HepG2 (cell line): ENCODE results near the gene NKPD1. TPM values are rescaled to one million over a fixed set of nuclear protein-coding genes. Genes with fewer than 3 reads are reported as not detected.

Experiments
- ATAC-seq: fragments of 200-7000 bp; cut with Tn5 transposase; 3 replicates; pipeline ENCODE4 v1.9.1; 2020; ENCODE audit warnings: mild to moderate bottlenecking, moderate library complexity
- BruUV-seq: library from RNA; stranded (reverse); fragments of 400-500 nt; replicated peaks from 2 replicates; lab custom pipeline; 2021; lab: Mats Ljungman, UMichigan
- CTCF ChIA-PET: fragments of 300-600 bp; formaldehyde crosslinking; extraction: SDS; loops from one replicate; lab custom pipeline; 2021; ENCODE audit warnings: low total read pairs, inconsistent platforms, low intra/inter-chr PET ratio; lab: Yijun Ruan, JAX
- POLR2A ChIA-PET: fragments of 350-600 bp; sonication (Branson Sonifier 250); formaldehyde crosslinking; loops from one replicate; lab custom pipeline; 2020; ENCODE audit warnings: antibody characterized with exemption, inconsistent platforms; lab: Yijun Ruan, JAX
- DNase-seq: peaks from one replicate; pipeline ENCODE4 v3.0.0-alpha.2; 2015; ENCODE audit warnings: low spot score
- FAIRE-seq: peaks from 3 replicates; lab custom pipeline; 2011; peaks lifted over from hg19 to GRCh38; lab: Jason Lieb, UNC
- H2AFZ ChIP-seq: one replicate; pipeline ENCODE4 v1.6.1; 2011; ENCODE audit warnings: low read length, inconsistent platforms
- H3K27ac ChIP-seq: fragments of 300-600 bp; 3 replicates; pipeline ENCODE4 v1.8.0; 2011; ENCODE audit warnings: mixed run types, mild to moderate bottlenecking, mixed read lengths, low read length, inconsistent platforms; ENCODE audit not compliant: insufficient read depth; ENCODE audit errors: extremely low read length
- H3K27me3 ChIP-seq, 2 experiments: fragments of 200-600 bp in 1 of 2; 2 replicates in 1 of 2; 3 replicates in 1 of 2; pipeline versions ENCODE4 v1.6.0 to v1.8.0; 2011; ENCODE audit warnings: low read length in 2 of 2, mild to moderate bottlenecking in 2 of 2, moderate library complexity in 2 of 2, inconsistent platforms in 1 of 2; ENCODE audit not compliant: insufficient read depth in 2 of 2, control insufficient read depth in 1 of 2
- H3K36me3 ChIP-seq, 2 experiments: fragments of 200-600 bp in 1 of 2; replicated peaks in 1 of 2; 2 replicates in 1 of 2; 3 replicates in 1 of 2; pipeline versions ENCODE4 v1.5.1 to v1.8.0; 2011; ENCODE audit warnings: low read length in 2 of 2, inconsistent platforms in 1 of 2; ENCODE audit not compliant: insufficient read depth in 2 of 2, control insufficient read depth in 1 of 2
- H3K4me1 ChIP-seq: 2 replicates; pipeline ENCODE4 v1.5.1; 2012; ENCODE audit warnings: low read length, inconsistent platforms; ENCODE audit not compliant: insufficient read depth
- H3K4me2 ChIP-seq: 2 replicates; pipeline ENCODE4 v1.6.0; 2011; ENCODE audit warnings: low read depth, low read length, inconsistent platforms
- H3K4me3 ChIP-seq, 3 experiments: fragments of 200-600 bp in 1 of 3; sonication (generic), shearing (Covaris generic) in 1 of 3; replicated peaks in 1 of 3; 2 replicates each; pipeline ENCODE4 v1.5.1; 2011 to 2016; ENCODE audit warnings: low read length in 3 of 3, inconsistent platforms in 2 of 3, low read depth in 2 of 3, mild to moderate bottlenecking in 2 of 3, control low read depth in 1 of 3, mixed read lengths in 1 of 3; ENCODE audit not compliant: insufficient read depth in 1 of 3
- H3K79me2 ChIP-seq: one replicate; pipeline ENCODE4 v1.6.1; 2011; ENCODE audit warnings: low read length, inconsistent platforms; ENCODE audit not compliant: insufficient read depth
- H3K9ac ChIP-seq: 2 replicates; pipeline ENCODE4 v1.6.0; 2011; ENCODE audit warnings: mild to moderate bottlenecking, low read depth, low read length, inconsistent platforms; ENCODE audit not compliant: insufficient read depth
- H3K9me3 ChIP-seq: 2 replicates; pipeline ENCODE4 v1.5.1; 2012; ENCODE audit warnings: mild to moderate bottlenecking, low read length
- H4K20me1 ChIP-seq: 2 replicates; pipeline ENCODE4 v1.6.0; 2011; ENCODE audit warnings: inconsistent platforms, mild to moderate bottlenecking, low read length, moderate library complexity; ENCODE audit not compliant: insufficient read depth
- BRD4 ChIP-seq: sonication (generic); formaldehyde crosslinking; IDR thresholded peaks from 2 replicates; pipeline ENCODE4 v1.4.0; 2020; ENCODE audit warnings: missing genetic modification reagents
- NCOA5 ChIP-seq: sonication (generic); formaldehyde crosslinking; IDR thresholded peaks from 2 replicates; pipeline ENCODE4 v1.4.0; 2020; ENCODE audit warnings: missing genetic modification reagents
- TCF7L2 ChIP-seq: IDR thresholded peaks from 2 replicates; pipeline ENCODE4 v1.6.1; 2011; ENCODE audit warnings: mild to moderate bottlenecking, low read depth, low read length, moderate library complexity
- ZBTB20 ChIP-seq: sonication (generic); formaldehyde crosslinking; IDR thresholded peaks from 2 replicates; pipeline ENCODE4 v1.8.1; 2023; ENCODE audit warnings: missing genetic modification reagents, low read depth, mild to moderate bottlenecking, borderline replicate concordance
- ZNF296 ChIP-seq: sonication (generic); formaldehyde crosslinking; conservative IDR thresholded peaks from 2 replicates; pipeline ENCODE4 v1.5.0; 2020; ENCODE audit warnings: mild to moderate bottlenecking, missing genetic modification reagents
- ZNF552 ChIP-seq: sonication (generic); formaldehyde crosslinking; IDR thresholded peaks from 2 replicates; pipeline ENCODE4 v1.9.0; 2022; ENCODE audit warnings: missing genetic modification reagents, mild to moderate bottlenecking, borderline replicate concordance
- ZNF652 ChIP-seq: IDR thresholded peaks from 2 replicates; pipeline ENCODE4 v1.6.1; 2016; ENCODE audit warnings: low read depth, borderline replicate concordance
- WGBS: methylation state at CpG from one replicate; pipeline ENCODE4 v1.1.6; 2017; ENCODE audit warnings: low lambda C conversion rate; 5-methylcytosine and 5-hydroxymethylcytosine counted together
- in situ Hi-C: cut with HindIII; loops from 2 replicates; pipeline ENCODE4 v1.10.0; 2017; ENCODE audit warnings: low pct_unique_long_range_greater_than_20kb; ENCODE audit not compliant: extremely low pct_ligation_motif_present
- intact Hi-C: fragments of 100-400 bp; cut with micrococcal nuclease; formaldehyde crosslinking; loops from one replicate; pipeline ENCODE4 v1.10.0; 2022; ENCODE audit not compliant: unreplicated experiment
- polyA plus RNA-seq, 8 experiments: library from polyadenylated mRNA; depleted of rRNA in 3 of 8; stranded (reverse) in 7 of 8; unstranded in 1 of 8; fragments of >200 nt; fragmentation: Illumina TruSeq in 4 of 8; extraction: Trizol in 4 of 8; gene quantifications; 2 replicates each; pipeline versions ENCODE4 v1.2.1 to v1.2.3, GENCODE V29; 2011 to 2016; ENCODE audit warnings: low read depth in 4 of 8, missing spikeins in 1 of 8, mixed read lengths in 1 of 8; ENCODE audit not compliant: insufficient read depth in 1 of 8
- total RNA-seq, 5 experiments: library from RNA; depleted of rRNA; stranded (reverse); fragments of >200 nt; fragmentation: Illumina TruSeq; extraction: Trizol; gene quantifications; 2 replicates each; pipeline ENCODE4 v1.2.3, GENCODE V29; 2016; ENCODE audit warnings: low read depth in 1 of 5
- TF ChIP-seq, protein P1 (sequence below): sonication (generic); formaldehyde crosslinking; IDR thresholded peaks from 2 replicates; pipeline ENCODE4 v1.5.0; 2020; ENCODE audit warnings: mild to moderate bottlenecking, missing genetic modification reagents
- TF ChIP-seq, protein P2 (sequence below): sonication (generic); formaldehyde crosslinking; IDR thresholded peaks from 2 replicates; pipeline ENCODE4 v1.4.0; 2020; ENCODE audit warnings: missing genetic modification reagents, borderline replicate concordance
- TF ChIP-seq, protein P3 (sequence below): sonication (generic); formaldehyde crosslinking; IDR thresholded peaks from 2 replicates; pipeline ENCODE4 v1.4.0; 2020; ENCODE audit warnings: missing genetic modification reagents
- TF ChIP-seq, protein P4 (sequence below): IDR thresholded peaks from 2 replicates; pipeline ENCODE4 v1.6.1; 2016; ENCODE audit warnings: low read depth, control low read depth

NKPD1 gene
- total and polyA plus RNA-seq, 2 of the 13 experiments (the other 11 are each of a cell fraction or from before 2014, with no cell fraction given): 0.03 TPM; not detected in 1

DNA sequence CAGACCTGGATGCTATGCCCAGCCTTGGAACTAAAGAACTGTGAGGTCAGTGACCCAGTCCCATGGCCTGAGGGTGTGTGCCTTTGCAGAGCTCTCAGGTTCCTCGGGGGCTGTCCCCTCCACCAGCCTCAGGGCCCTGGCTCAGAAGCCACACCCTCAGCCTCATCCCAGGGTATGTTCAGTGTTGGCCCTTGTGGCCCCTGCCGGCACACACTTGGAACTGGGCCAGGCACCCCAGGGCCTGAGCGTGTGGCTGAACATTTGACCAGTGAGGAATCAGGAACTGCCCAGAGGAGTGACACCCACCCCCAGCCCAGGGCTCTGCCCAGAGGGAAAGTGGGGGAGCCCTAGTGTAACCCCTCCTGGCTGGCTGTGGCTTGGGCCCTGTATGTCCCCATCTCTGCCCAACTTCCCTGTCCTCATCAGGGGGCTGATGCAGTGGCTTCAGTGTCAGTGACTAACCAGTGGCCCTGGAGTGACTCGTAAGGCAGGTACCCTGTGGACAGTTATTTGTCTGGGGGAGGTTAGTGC lies 10.0 kb downstream of the NKPD1 start:
- no TSS peak for BruUV-seq
- Histone ChIP-seq H3K27me3 (peaks cover 0 to 3% of the 10 kb centered on the region in 2 experiments; a peak in 1 of 5 replicates), H2AFZ (no peak overlapping the region), H3K27ac (no peak overlapping the region), H3K79me2 (no peaks in the 10 kb centered on the region), H3K9me3 (no peaks in the 10 kb centered on the region), H3K4me2 (peak overlapping the region; percentile 18; the same call in 1 of the 2 replicates), H3K9ac (no peak overlapping the region), H3K36me3 (no peaks in the 10 kb centered on the region), H3K4me1 (peaks cover 43% of the 10 kb centered on the region), H3K4me3 (no peak overlapping the region), H4K20me1 (no peaks in the 10 kb centered on the region)
- FAIRE-seq (no peak), ATAC-seq (peak; percentile 18), DNase-seq (no peak)
- in situ Hi-C loops (no loop called here), intact Hi-C loops (no loop called here)
- ChIA-PET POLR2A (interaction anchor here (1.0 kb wide), 1 partner anchor 16 kb away, joined by 4 read pairs; no protein-coding TSS in a partner anchor), CTCF (no interaction called here)
- WGBS: no CpG with 5 or more reads among the region's 4 CpGs
- TF ChIP-seq, protein P1, sequence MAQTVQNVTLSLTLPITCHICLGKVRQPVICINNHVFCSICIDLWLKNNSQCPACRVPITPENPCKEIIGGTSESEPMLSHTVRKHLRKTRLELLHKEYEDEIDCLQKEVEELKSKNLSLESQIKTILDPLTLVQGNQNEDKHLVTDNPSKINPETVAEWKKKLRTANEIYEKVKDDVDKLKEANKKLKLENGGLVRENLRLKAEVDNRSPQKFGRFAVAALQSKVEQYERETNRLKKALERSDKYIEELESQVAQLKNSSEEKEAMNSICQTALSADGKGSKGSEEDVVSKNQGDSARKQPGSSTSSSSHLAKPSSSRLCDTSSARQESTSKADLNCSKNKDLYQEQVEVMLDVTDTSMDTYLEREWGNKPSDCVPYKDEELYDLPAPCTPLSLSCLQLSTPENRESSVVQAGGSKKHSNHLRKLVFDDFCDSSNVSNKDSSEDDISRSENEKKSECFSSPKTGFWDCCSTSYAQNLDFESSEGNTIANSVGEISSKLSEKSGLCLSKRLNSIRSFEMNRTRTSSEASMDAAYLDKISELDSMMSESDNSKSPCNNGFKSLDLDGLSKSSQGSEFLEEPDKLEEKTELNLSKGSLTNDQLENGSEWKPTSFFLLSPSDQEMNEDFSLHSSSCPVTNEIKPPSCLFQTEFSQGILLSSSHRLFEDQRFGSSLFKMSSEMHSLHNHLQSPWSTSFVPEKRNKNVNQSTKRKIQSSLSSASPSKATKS: no peak
- no peak for TF ChIP-seq BRD4
- TF ChIP-seq TCF7L2: no peak
- TF ChIP-seq ZNF296: no peak
- no peak for TF ChIP-seq ZNF652
- TF ChIP-seq, protein P2, sequence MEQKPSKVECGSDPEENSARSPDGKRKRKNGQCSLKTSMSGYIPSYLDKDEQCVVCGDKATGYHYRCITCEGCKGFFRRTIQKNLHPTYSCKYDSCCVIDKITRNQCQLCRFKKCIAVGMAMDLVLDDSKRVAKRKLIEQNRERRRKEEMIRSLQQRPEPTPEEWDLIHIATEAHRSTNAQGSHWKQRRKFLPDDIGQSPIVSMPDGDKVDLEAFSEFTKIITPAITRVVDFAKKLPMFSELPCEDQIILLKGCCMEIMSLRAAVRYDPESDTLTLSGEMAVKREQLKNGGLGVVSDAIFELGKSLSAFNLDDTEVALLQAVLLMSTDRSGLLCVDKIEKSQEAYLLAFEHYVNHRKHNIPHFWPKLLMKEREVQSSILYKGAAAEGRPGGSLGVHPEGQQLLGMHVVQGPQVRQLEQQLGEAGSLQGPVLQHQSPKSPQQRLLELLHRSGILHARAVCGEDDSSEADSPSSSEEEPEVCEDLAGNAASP: no peak
- TF ChIP-seq, protein P3, sequence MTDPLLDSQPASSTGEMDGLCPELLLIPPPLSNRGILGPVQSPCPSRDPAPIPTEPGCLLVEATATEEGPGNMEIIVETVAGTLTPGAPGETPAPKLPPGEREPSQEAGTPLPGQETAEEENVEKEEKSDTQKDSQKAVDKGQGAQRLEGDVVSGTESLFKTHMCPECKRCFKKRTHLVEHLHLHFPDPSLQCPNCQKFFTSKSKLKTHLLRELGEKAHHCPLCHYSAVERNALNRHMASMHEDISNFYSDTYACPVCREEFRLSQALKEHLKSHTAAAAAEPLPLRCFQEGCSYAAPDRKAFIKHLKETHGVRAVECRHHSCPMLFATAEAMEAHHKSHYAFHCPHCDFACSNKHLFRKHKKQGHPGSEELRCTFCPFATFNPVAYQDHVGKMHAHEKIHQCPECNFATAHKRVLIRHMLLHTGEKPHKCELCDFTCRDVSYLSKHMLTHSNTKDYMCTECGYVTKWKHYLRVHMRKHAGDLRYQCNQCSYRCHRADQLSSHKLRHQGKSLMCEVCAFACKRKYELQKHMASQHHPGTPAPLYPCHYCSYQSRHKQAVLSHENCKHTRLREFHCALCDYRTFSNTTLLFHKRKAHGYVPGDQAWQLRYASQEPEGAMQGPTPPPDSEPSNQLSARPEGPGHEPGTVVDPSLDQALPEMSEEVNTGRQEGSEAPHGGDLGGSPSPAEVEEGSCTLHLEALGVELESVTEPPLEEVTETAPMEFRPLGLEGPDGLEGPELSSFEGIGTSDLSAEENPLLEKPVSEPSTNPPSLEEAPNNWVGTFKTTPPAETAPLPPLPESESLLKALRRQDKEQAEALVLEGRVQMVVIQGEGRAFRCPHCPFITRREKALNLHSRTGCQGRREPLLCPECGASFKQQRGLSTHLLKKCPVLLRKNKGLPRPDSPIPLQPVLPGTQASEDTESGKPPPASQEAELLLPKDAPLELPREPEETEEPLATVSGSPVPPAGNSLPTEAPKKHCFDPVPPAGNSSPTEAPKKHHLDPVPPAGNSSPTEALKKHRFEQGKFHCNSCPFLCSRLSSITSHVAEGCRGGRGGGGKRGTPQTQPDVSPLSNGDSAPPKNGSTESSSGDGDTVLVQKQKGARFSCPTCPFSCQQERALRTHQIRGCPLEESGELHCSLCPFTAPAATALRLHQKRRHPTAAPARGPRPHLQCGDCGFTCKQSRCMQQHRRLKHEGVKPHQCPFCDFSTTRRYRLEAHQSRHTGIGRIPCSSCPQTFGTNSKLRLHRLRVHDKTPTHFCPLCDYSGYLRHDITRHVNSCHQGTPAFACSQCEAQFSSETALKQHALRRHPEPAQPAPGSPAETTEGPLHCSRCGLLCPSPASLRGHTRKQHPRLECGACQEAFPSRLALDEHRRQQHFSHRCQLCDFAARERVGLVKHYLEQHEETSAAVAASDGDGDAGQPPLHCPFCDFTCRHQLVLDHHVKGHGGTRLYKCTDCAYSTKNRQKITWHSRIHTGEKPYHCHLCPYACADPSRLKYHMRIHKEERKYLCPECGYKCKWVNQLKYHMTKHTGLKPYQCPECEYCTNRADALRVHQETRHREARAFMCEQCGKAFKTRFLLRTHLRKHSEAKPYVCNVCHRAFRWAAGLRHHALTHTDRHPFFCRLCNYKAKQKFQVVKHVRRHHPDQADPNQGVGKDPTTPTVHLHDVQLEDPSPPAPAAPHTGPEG: no peak
- TF ChIP-seq NCOA5: no peak
- TF ChIP-seq, protein P4, sequence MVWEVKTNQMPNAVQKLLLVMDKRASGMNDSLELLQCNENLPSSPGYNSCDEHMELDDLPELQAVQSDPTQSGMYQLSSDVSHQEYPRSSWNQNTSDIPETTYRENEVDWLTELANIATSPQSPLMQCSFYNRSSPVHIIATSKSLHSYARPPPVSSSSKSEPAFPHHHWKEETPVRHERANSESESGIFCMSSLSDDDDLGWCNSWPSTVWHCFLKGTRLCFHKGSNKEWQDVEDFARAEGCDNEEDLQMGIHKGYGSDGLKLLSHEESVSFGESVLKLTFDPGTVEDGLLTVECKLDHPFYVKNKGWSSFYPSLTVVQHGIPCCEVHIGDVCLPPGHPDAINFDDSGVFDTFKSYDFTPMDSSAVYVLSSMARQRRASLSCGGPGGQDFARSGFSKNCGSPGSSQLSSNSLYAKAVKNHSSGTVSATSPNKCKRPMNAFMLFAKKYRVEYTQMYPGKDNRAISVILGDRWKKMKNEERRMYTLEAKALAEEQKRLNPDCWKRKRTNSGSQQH (CRISPR knock-in tag): no peak
- no peak for TF ChIP-seq ZNF552 (CRISPR knock-in tag)
- no peak for TF ChIP-seq ZBTB20 (CRISPR knock-in tag)
